ENCODE results near the gene TGFB2.

TGFB2 gene

DNA sequence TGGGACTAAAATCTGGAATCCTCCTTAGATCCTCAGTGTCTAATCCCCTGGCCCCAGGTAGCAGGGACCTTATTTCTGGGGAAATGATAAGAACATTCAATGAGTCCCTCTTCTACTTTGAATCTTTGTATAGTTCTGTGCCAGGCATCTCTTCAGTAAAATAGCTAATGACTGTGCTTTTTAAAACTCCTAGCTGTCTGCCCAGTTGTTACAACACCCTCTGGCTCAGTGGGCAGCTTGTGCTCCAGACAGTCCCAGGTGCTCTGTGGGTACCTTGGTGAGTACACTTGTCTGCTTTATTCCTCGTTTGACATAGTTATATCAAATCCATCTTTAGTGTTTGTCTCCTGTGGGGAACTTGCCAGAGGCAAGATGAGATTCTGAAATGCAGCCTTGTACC lies 18.0 kb downstream of the TGFB2 start:
- DNase-seq, result no peak

GRCh38 chr1:218364028-218364710 lies 19.0 kb downstream of the TGFB2 start:
- no peak for DNase-seq

GRCh38 chr1:218365226-218365999 lies 20.3 kb downstream of the TGFB2 start:
- DNase-seq, result no peak

- no peak for DNase-seq
These were observed 21.4 kb downstream of the TGFB2 start for GRCh38 chr1:218366322-218367052.

GRCh38 chr1:218367118-218367517 lies 22.0 kb downstream of the TGFB2 start:
- no peak for DNase-seq

GRCh38 chr1:218368686-218369085 lies 23.6 kb downstream of the TGFB2 start:
- DNase-seq, result no peak

DNA sequence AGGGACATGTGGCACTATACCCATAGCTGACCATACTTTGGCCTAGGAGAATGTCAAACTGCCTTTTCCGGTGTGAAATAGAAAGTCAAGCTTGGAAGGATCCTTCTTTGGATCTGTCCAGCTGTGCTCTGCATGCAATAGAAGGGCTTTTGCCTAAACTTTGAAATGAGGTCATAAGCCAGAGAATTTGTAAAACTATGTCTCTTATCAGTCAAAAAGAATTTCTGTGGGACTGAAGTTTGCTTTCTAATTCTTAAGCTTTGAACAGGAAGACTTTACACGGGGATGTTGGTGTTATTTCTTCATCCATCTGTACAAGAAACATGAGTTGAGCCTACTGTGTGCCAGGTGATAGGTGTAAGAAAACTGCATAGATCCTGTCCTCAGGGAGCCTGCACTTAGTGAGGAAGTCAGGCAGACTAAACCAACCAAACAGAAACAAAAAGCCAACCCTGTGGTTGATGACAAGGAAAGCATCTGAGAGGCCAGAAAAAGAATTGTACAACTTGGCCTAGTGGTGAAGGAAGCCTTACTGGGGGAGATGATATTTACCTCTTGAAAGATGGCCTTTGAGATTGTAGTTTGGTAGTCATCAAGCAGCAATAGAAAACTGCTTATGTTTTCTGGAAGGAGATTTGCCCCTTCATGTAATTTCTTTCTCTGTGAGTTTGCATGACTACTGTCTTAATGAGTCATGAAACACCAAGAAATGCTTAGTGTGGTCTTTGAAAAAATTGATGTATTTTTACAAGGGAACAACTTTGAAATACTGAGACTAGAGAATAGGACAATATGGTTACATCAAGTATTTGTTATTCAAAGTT lies 24.8 kb downstream of the TGFB2 start:
- no peak for DNase-seq

- no peak for DNase-seq
These were observed 27.0 kb downstream of the TGFB2 start for GRCh38 chr1:218371927-218372672.

DNA sequence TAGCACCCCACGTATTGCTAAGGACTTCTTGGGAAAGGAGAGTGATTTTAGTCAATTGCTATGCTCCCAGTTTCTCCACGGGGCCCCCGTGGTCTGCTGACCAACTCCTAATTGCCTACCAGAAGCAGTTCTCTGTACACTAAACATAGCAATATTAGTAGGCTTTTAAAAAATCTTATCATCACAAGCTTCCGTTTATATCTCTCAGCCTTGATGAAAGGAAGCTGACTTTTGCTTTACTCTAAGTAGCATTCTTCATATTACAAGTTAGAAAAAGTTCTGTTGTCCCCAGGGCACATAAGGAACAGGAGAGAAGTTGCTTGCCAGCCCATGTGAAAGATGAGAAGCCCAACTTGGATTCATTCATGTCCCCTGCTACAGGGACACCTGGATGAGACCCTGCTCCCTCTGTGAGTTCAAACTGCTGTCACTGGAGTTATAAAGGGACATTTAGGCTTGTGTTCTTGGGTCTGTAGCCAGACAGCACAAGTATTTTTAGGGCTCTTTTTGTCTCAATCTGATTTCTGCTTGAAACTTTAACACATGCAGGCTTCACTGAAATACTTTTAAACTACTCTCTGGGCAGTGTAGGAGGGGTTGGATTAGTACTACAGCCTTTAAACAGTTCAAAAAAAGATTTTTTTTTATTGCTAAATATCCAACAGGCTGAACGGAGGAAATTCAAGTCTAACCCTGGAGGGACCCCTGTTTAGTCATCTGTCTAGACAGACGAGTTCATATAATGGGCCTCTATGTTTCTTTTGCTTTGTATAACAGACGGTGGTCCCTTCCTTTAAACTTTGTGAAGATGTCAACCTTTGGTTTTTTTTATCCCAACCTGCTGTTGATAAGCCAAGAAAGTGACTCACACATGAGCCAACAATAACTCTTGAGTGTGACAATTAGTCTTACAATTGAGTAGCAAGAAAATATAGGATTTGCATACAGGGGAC lies 29.5 kb downstream of the TGFB2 start:
- DNase-seq, result no peak

- no peak for DNase-seq
These were observed 31.6 kb downstream of the TGFB2 start for GRCh38 chr1:218376722-218377121.

DNA sequence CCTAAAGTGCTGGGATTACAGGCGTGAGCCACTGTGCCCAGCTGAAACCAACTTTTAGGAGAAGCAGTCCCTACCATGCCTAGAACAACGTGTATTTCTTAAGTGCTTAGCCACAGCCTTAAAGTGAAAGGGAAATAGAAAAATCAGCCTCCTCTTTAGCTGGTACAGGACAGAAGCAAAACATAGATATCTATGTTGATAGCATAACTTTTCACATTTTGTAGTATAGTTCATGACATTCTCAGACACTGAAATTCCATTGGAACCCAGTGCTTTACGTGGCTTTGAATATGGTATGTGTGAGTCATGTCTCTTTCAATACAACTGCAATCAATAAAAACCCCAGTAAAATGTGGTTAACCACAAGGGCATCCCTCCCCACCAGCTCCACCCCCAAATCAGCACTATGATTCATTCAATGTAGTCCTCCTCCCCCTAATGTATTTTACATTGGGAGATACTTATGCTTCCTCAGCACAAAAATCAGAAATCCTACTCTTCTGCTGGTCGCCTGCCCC lies 32.1 kb downstream of the TGFB2 start:
- peak; percentile 76 for DNase-seq

DNA sequence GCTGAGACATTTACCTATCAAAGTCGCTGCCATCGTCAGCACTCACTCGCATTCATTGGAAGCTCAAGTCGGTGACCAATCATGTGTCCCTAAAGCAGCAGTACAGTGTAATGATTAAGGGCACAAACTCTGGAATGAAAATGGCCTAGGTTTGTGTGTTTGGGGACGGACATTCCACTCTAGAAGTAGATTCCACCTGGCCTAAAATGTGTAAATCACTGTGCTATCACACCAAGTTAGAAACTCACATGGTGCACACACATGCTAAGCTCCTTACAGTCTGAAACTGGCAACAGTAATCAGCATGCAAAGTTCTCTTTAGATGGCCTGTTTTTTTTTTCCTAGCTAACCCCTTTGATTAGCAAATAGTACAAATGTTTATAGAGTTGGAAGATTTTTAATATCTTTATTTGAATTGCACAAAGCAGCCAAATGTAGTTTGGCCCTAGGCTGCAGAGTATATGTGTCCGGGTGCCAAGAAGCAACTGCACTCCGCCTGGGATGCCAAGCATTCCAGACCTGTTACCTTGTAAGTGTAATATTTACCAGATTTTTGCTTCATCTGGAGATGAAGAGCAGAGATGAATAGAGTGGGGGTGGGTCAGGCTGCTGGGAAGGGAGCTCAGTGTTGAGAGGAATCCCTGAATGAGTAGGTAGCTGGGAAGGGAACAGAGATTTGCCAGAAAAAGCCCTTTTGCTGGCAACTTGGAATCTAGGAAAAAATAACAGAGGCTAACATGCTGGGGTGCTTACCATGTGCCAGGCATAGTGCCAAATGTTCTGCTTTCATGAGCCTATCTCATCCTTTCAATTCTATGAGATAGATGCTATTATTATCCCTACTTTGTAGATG lies 35.2 kb downstream of the TGFB2 start:
- no peak for DNase-seq

GRCh38 chr1:218382261-218382660 lies 37.1 kb downstream of the TGFB2 start:
- no peak for DNase-seq

GRCh38 chr1:218383051-218383450 lies 37.9 kb downstream of the TGFB2 start:
- DNase-seq, result no peak

DNA sequence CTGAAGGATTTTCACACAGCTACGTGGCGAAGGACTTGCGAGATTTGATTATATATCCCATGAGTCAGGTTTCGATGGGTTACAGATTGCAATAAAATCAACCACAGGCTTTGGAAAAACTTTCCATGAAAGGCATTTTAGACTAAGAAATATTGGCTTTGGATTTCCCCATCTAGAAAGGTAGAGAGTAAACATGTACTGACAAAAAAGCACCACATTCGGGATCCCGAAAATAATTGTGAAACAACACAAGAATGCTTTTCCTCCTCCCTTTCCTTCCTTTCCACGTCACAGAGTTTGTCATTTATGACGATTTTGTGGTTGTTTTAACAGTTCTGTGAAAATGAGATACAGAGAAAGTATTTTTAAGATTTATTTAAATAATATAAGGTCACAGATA lies 38.5 kb downstream of the TGFB2 start:
- DNase-seq, result no peak

DNA sequence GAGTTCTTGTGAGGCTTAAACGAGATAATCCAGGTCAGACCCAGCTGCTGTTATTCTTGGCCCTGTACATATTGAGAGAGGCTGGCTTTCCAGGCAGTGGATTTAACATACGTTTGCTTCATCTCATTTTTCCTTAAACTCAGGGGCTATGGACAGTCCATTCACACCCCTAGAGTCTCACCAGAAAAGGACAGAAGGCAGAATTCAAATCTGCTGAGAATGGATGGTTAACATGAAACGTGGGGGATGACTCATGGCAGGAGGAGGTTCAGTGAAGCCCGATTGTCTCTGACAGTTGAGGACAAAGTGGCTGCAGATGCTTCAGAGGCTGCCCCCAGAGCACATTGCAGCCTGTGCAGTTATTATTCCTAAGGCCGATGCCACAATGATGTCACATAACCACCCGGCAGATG lies 39.5 kb downstream of the TGFB2 start:
- no peak for DNase-seq

- no peak for DNase-seq
These were observed 43.5 kb downstream of the TGFB2 start for GRCh38 chr1:218388591-218388990.

DNA sequence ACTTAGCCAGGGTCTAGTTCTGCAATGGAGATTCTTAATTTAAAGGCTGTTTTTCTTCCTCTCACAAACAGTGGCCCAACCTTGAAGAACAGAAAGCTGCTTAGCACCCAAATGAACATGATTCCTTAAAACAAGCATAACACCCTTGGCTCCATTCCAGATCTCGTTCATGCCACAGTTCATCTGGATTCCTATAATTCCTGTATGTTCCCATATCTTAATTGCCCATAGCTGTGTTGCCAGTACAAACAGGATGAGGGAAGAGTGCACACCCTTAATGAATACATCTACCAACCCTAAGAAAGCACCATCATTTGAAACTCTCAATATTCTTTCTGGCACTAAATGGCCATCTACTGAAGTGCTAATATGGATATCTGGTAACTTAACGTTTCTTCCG lies 45.5 kb downstream of the TGFB2 start:
- DNase-seq, result no peak

DNA sequence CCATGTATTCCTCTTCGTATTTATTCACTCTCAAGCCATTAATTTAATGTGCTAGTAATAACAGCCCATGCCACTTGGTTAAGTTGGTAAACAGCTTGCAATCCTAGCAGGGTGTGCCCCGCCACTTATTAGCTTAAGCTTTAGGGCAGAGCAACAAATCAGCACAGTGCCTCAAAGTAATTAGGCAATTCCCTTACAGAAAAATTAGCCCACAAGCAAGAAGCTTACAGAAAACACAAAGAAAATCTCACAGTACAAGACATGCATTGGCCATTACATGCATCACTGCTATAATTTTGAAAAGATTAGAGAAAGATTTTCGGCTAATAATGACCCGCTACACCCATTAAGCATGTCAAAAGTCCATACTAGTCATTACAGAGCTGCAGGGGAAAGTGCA lies 47.6 kb downstream of the TGFB2 start:
- DNase-seq, result no peak

DNA sequence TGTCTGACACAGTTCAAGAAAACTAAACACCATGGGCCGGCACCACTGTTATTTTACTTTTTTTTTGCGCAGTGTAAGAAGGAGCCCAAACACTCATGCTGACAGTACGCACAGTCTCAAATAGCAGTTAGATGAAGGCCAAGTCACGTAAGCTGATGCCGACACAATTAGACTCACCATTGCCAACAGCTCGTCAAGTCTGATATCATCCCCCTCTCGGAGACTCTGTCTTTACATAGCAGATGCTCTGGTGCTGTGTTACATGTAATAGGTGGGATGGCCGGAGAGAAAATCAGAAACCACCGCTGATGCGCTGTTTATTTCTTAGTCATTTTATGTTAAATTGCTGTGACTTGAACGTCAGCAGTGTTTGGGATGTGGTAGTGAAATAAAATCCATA lies 49.3 kb downstream of the TGFB2 start:
- DNase-seq, result no peak

All from activated CD4-positive, alpha-beta T cell treated with anti-CD3 and anti-CD28 coated beads for 48 hours (primary cell).